HG03135 (cell line): ENCODE data around the gene SNX24.
A peak's percentile ranks its signal among the peaks of the same experiment; 100 is the strongest.
"Not testable (repeated sequence)": the region's sequence is repeated elsewhere in the genome, so short reads cannot be mapped to it uniquely, and the experiment has no call there.

Experiments used
- ATAC-seq: cut with Tn5 transposase; IDR thresholded peaks from one replicate; pipeline ENCODE4 v1.9.1; 2021; ENCODE audit warnings: mild to moderate bottlenecking, moderate library complexity; ENCODE audit not compliant: unreplicated experiment

The SNX24 gene

DNA sequence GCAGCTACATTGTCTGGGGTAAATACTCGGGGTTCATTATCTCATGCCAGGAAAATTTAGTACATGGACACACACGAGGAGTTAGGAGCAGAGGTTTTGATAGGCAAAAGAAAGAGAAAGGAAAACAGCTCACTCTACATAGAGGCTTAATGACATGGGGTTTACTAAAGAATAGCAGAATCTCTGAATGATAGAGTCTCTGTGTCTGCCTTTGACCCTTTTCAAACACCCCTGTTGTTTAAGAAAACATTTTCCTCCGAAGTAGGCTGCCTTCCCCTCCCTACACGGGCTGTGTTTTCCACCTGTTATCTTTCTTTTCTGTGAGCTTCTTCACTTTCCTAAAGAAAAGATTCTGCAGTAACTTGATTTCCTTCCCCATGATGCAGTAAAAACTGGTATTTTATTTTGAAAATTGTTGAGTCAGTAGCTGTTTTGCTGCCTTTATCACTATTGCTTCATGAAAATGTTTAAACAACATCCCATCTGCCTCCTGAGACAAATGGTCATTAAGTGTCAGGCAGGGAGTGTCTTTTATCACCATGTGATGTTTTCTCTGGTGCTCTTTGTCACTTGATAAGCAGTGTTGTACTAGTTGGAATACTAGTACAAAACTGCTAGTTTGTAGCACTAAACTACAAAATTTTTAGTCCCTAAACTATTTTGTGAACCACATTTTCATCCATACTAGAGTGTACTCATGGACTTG, 114.5 kb downstream of the SNX24 start:
- no peak for ATAC-seq

DNA sequence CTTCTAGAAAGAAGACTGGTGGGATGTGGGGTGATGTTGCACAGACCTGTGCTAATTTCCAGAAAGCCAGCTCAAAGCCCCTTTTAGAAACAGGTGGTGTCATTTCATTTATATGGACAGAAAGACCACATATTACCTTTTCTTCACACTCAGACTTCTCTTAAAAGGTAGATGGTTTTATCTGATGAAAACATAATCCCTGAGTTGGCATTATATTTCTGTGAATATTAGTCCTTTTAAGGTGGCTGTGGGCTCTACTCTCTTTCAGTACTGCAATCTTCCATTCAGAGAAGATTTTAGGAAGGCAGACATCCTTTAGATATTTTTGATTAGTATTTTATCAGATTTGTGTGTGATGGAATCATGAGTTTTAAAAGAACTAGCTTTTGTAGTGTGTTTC, 117.9 kb downstream of the SNX24 start:
- ATAC-seq, result no peak

DNA sequence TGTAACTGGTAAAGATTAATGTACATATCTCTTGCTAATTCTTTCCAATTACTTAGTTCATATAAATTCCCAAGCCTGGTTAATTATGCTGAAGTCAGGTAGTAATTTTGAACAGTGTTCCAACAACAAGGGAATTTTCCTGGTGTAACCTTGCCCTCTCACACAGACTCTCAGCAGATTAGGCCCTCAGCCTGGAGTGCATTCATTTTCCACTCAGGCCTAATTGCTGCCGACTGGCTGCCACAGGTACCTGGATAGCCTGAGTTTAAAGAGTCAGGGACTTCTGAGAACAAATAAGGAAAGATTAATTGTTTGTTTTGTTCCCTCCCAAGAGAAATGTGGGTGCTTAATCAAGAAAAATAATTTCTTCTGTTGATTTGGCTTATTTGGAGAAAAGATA, 119.7 kb downstream of the SNX24 start:
- no peak for ATAC-seq

DNA sequence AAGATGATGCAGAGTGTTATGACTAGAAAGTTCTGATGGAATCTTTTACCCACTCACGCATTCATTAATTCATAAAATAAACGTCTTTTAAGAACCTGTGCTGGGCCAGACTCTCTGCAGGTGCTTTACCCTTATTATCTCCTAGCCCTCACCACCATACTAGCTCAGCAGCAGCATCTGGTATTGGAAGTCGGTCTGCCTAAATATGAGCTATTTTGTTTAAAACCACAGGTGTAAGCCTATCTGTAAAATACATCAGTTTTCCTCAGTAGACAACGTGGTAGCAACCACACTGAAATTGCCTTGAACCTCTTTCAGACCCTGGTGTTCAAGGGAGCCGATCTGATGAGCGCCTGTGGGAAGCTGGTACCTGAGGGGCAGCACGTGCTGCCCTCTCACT, 121.7 kb downstream of the SNX24 start:
- peak; percentile 29 for ATAC-seq

DNA sequence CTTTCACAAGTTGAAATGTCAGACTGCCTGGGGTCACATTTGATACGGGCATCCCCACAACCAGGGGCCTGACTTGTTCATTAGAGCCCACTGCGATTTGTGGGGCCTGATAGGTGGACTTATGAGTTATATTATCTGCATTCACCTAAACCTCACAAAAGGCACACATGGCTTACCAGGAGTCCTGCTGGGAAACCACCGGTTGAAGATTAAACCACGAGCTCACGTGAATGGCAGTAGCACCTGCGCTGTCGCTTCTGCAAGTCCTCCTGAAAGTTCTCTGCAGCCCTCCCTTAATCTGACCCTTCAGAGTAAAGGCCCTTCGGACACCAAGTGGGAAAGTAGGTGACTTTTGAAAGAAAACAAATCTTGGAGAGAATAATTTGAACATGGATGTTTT, 122.2 kb downstream of the SNX24 start:
- ATAC-seq, result peak; percentile 93

DNA sequence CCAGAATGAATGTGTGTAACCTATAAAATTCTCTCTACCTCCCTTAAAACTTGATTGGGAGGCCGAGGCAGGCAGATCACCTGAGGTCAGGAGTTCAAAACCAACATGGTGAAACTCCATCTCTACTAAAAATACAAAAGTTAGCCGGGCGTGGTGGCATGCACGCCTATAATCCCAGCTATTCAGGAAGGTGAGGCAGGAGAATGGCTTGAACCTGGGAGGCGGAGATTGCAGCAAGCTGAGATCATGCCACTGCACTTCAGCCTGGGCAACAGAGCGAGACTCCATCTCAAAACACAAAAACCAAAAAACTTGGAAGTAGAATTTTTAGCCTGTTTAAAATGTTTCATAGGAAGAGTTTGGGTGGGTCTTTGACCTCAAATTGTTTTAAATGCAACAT, 122.6 kb downstream of the SNX24 start:
- ATAC-seq, result not testable (repeated sequence)

DNA sequence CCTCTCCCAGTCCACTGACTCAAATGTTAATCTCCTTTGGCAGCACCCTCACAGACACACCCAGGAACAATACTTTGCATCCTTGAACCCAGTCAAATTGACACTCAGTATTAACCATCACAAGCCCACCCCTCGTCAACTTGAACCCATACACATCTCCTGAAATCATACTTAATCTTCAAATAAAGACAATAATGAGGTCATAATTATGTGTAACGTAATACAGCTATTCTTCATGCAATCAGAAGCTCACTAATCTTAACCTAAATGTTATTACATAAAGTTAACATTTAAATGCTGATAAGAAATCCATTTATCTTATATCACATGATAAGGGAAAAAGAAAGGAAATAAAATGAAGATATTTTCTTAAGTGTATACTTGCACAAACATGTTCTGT, 125.9 kb downstream of the SNX24 start:
- ATAC-seq, result no peak

DNA sequence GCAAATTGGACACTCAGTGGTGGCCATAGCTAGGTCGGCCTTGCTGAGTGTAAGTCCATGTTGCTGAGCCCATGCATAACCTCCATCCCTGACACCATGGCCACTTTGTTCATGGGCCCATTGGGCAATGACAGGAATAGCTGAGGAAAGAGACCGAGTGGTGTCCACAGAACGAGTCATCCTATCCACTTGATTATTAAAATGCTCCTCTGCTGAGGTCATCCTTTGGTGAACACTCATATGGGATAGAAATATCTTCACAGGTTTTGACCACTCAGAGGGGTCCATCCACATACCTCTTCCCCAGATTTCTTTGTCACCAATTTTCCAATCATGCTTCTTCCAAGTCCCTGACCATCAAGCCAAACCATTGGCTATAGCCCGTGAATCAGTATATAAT, 127.5 kb downstream of the SNX24 start:
- no peak for ATAC-seq

DNA sequence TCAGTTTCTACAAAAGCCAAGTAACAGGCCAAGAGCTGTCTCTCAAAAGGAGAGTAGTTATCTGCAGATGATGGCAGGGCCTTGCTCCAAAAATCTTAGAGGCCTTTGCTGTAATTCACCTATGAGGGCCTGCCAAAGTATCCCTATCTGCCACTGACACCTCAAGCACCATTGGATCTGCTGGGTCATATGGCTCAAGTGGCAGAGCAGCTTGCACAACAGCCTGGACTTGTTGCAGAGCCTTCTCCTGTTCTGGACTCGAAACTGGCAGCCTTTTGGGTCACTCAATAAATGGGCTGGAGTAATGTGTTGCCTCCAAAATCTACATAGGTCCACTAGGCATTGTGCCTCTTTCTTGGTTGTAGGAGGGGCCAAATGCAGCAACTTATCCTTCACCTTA, 128.3 kb downstream of the SNX24 start:
- not testable (repeated sequence) for ATAC-seq

DNA sequence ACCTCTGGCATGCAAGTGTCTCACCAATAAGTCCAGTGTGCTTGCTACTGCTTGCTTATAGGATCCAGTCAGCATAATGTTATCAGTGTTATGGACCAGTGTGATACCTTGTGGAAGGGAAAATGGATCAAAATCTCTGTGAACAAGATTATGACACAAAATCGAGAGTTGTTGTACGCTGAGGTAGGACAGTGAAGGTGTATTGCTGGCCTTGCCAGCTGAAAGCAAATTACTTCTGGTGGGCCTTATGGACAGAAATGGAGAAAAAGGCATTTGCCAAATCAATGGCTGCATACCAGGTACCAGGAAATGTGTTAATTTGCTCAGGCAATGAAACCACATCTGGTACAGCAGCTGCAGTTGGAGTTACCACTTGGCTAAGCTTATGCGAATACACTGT, 128.8 kb downstream of the SNX24 start:
- ATAC-seq, result not testable (repeated sequence)

DNA sequence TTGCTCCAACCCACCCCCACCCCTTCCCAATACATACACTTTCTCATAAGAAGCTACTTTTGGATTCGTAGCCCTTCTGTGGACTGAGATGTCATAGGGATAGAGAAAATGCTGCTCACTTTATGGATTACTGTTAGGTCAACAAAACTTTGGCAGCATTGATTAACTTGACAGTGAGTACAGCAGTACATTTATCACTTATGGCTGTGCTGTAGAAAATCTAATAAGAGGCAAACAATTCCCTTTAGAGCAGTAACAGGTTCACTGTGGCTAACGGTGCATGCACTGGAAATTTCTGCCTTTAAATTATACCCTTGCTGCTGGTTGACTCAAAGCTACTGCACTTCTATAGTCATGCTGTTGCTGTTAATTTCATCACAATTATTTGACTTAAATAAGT, 131.9 kb downstream of the SNX24 start:
- ATAC-seq, result no peak

DNA sequence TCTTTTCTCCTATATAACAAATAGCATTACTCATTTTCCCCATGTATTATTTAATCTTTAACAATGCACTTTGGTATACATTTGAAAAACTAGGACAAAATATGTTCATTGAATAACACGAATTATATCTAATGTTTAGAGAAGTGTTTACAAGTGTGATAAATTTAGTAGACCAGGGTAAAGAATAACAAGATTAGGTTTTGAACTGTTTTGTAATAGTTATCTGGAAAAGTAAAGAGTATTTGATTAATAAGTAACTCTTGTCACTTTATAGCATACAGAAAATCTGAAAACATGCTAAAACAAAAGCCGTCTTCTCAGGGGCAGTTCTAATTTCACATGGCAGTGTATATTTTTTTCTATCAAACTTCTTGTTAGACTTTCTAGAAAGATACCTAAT, 132.7 kb downstream of the SNX24 start:
- no peak for ATAC-seq

DNA sequence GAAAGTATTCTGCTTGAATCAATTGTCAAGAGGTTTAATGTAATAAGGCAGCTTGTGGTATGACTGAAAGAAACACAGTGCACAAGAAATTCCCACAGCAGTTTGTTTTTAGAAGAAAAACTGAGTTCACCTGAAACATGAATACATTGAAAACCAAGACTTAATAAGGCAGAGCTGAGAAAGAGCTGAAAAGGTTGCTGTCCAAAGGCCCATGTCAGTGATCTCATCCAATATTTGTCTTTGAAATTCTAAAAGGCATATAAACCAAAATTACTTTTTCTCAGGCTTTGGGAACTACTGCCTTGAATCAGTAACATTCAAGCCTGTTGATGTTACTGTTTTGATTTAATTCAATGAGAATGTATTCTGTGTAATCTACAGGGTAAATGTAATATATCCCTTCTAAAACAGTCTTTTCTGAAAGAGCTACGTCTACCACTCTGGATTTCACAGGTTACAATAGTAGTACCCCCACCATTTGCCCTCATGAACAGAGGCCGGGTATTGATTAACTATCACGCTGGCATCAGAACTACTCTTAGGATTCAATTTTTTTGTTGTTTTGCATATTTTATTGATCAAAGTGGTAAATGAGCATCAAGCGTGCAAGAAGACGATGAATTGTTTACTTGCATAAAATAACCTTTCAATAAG, 133.4 kb downstream of the SNX24 start:
- no peak for ATAC-seq

DNA sequence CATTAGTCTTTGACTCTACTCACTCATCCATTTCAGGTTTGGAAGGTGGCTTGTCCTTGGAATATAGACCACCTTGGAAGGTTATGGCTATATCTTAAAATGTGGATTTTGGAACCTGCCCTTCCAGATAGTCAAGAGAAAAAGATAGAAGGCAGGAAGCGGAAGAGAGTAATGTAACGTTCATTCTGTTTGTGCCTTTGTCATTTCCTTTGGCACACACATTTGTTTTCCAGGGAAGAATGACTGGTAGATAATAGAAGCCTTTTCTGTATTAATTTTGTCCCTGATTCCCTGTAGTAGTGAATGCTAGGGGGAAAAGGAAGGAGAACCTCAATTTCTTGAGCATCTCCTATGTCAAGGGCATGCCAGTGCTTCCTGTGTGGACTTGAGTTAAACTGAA, 136.4 kb downstream of the SNX24 start:
- no peak for ATAC-seq

DNA sequence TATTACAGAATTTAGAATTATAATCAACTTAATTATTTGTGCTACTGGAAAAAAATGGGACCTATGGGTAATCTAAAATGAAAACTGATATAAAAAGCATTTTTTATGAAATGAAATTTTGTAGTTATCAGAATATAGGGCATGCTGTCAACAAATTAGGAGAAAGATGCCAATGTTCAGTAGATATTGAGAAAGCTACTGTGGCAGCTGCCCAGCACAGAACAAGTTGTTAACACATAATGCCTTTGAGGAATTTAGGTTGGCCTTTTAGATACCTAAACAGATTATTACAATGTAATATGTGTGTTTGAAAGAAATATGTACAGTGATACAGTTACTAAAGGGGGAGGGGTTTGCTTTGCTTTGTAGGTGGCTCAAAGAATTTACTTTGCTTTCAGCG, 137.0 kb downstream of the SNX24 start:
- ATAC-seq, result no peak

DNA sequence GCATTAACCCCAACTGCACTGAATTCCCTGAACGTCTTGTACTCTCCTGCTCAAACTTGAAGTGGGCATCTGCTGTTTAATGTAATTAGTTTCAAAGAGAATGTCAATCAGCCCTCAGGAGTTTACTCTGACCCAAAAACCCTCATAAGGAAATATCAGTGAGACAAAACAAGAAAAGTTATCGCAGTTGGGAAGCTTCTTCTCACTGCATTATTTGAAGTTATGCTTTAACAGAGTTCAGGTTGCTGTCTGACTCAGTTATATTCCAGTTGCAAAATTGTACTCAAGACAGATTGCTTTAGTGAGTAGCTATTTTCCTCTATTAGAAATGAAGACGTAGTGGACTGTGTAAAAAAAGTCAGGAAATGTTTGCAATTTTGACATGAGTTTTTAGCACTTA, 139.0 kb downstream of the SNX24 start:
- ATAC-seq, result no peak

DNA sequence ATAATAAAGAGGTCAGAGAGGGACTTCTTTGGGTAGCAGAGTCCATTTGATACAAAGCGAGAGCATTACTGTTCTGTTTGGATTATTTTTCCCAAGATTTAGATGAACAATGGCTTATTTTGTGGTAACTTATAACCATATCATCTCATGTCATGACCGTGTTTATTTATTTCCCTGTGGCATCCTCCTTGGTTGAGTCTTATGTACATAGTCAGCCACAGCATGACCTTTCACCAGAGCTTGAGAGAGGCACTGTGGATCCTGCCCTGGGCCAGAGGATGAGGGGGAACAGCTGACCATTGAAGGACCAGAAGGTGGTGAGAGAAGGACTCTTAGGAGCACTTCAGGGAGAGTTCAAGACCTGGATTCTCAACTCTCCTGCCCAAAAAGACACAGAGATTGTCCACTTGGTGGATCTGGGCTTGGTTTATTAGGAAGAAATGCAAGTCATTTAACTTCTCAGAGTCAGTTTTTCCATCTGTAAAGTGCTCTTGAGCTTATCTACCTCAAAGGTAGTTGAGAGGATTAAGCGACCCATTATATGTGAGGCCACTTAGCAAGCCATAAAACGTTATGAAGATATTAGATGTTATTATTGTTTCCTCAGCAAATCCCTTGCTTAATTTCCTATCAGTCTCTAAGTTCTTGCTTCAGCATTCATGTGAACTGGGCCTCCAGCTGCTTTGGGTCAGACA, 139.7 kb downstream of the SNX24 start:
- ATAC-seq, result no peak

DNA sequence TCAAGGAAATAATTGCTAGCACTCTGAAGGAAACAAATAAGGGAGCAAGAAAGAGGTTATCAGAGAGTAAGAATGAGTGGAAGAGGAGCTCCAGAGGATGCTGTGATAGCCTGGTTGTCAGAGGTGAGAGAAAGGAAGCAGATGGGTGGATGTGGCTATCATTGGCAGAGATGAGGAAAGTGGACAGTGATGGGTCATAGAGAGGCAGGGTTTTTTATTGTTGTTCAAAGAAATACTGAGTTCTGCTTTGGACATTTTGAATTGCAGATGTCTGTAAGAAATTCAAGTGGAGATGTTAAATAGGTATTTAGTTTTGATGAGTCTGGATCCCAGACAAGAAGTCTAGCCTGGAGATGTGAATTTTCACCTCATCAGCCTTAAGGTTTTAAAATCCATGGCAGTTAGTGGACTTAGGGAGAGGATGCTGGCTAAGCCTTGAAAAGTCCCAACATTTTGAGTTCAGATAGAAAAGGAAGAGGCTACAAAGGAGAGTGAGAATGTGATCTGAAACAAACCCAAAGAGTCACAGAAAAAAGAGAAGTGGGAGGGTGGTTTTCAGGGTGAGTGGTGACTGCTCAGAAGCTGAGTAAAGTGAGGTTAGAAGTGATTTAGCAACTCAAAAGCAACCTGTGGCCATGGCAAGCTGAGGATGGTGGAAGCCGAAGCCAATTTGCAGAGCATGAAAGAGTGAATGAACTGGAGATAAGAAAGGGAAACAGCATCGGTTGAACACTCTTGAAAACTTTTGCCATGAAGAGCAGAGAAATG, 140.7 kb downstream of the SNX24 start:
- ATAC-seq, result peak; percentile 95

DNA sequence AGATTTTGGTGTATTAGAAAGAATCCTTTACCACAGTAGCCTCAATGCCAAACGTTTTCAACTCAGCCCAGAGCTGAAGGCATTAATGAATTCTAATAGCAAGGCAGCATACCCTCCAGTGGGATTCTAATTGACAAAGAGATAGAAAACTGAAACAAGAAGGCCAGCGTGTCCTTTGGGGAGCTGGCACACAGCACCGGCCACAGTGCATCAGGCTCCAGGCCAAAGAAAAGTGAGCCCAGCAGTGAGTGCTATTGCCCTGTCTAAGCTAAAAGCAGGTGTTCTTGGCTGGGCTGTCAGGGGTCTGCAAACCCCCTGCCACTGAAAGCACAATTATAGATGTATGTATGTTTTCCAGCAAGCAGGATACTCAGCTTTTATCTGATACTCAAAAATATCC, 150.7 kb downstream of the SNX24 start:
- no peak for ATAC-seq

DNA sequence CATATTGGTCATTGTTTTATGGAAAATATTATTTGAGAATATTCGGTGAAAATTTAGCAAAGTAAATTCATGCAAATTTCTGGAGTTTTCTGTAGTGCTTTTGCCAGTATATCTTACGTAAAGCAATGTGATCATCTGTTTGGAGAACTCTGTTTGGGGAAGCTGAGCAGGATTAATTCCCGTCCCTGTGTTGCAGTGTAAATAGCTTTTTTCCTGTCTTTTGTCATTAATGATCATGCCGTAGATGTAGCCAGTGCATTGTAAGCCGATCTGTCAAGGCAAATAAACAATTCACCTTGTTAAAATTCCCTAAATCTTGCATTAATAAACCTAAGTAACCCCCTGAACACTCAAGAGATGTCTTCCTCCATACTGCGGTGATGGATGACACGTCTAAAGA, 151.9 kb downstream of the SNX24 start:
- ATAC-seq, result no peak

DNA sequence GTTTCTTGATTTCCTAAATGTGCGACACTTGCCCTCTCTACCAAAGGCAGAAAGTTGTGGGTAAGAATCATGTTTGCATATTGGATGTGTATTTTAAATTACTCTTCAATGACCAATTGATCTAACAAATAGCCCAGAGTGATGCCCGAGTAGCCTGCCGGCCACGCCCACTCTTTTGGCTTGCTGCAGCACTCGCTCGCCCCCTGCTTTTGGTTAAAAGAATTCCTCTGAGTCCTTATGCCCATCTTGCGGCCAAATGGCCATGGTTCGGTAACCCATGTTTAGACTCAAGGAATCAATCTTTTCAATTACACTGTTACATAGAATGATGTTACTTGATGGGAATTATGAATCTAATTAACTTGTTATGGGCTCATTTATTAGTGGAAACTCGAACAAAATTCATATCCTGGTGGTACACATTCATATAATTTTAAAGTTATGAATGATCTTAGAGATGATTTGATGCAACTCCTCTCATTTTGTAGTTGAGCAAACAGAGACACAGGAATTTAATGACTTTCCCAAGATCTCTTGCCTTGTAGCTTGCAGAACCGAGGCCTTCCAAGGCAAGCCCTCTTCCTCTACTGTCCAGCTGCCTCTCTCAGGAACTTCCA, 154.6 kb downstream of the SNX24 start:
- ATAC-seq, result peak; percentile 85
